Right lobe of liver (tissue), 6 donors: Measurements from ENCODE around the gene TBX10. TPM values are rescaled to one million over a fixed set of nuclear protein-coding genes. Genes with fewer than 3 reads are reported as not detected.
"Not testable (repeated sequence)": the region's sequence is repeated elsewhere in the genome, so short reads cannot be mapped to it uniquely, and the experiment has no call there.

ENCODE experiments used
- ATAC-seq, 4 donors: fragments of 200-7000 bp; cut with Tn5 transposase; one replicate each; pipeline ENCODE4 v1.9.1; 2020; ENCODE audit warnings: mild to moderate bottlenecking in 4 of 4, moderate library complexity in 4 of 4
- DNase-seq, 3 donors: peaks; one replicate each; pipeline ENCODE4 v3.0.0-alpha.2; 2020
- H3K27ac ChIP-seq, 3 donors: fragments of 200-600 bp; one replicate each; pipeline ENCODE4 v1.8.0; 2022
- H3K27me3 ChIP-seq, 2 donors: fragments of 200-600 bp; one replicate each; pipeline ENCODE4 v1.8.0; 2022
- H3K36me3 ChIP-seq, 4 donors: fragments of 200-600 bp; sonication (generic) in 1 of 4; one replicate each; pipeline versions ENCODE4 v1.5.1 to v1.8.0; 2017 to 2022; ENCODE audit warnings: control low read depth in 1 of 4
- H3K4me1 ChIP-seq, 4 donors: fragments of 200-600 bp; sonication (generic) in 1 of 4; one replicate each; pipeline versions ENCODE4 v1.5.1 to v1.8.0; 2017 to 2022; ENCODE audit warnings: control low read depth in 1 of 4
- H3K4me3 ChIP-seq, 3 donors: fragments of 200-600 bp; one replicate each; pipeline ENCODE4 v1.8.0; 2022
- H3K9me3 ChIP-seq, 4 donors: fragments of 200-600 bp; sonication (generic) in 1 of 4; one replicate each; pipeline versions ENCODE4 v1.5.1 to v1.8.0; 2017 to 2022; ENCODE audit warnings: control low read depth in 1 of 4
- POLR2A ChIP-seq: fragments of 450-650 bp; IDR thresholded peaks from one replicate; pipeline ENCODE4 v1.6.1; 2017; ENCODE audit warnings: antibody characterized with exemption, mild to moderate bottlenecking
- WGBS: methylation state at CpG from one replicate; pipeline ENCODE4 v1.1.6; 2018; ENCODE audit warnings: low coverage, low lambda C conversion rate; ENCODE audit not compliant: insufficient coverage; ENCODE audit errors: missing lambda C conversion rate; 5-methylcytosine and 5-hydroxymethylcytosine counted together
- intact Hi-C, 2 donors: fragments of 100-400 bp; cut with DNase I; formaldehyde crosslinking; loops; one replicate each; pipeline versions ENCODE4 v1.11.2 to v1.14.1; 2022
- total RNA-seq, 6 experiments: library from RNA; depleted of rRNA in 2 of 6; stranded (reverse); fragments of >200 nt in 2 of 6; fragmentation: NEBNext Ultra II Directional in 3 of 6; extraction: Animal tissue kit (Norgen Biotek cat#: 25700) in 3 of 6; gene quantifications; one replicate each; pipeline versions ENCODE4 v1.1.0 to v1.2.4, GENCODE V29; 2016 to 2023
- TF ChIP-seq, protein P1 (sequence below), 4 donors: fragments of 200-600 bp in 3 of 4; fragments of 450-650 bp in 1 of 4; IDR thresholded peaks; one replicate each; pipeline versions ENCODE4 v1.5.1 to v1.8.0; 2016 to 2022; ENCODE audit warnings: antibody characterized with exemption in 4 of 4, mild to moderate bottlenecking in 2 of 4
- donor health status: DM: no; HTN: yes; CAD: no.
- donor health status: DM: no; HTN: no; CAD: no.
- donor health status: DM: no; HTN: no; CAD: no.
- donor health status: DM: no; HTN: yes; CAD: no.
- donor health status: DM: no; HTN: yes; CAD: no.

Gene TBX10
- total RNA-seq, 6 experiments from 2014 or later, result 0.24 to 0.49 (median 0.34) TPM; not detected in 1

DNA sequence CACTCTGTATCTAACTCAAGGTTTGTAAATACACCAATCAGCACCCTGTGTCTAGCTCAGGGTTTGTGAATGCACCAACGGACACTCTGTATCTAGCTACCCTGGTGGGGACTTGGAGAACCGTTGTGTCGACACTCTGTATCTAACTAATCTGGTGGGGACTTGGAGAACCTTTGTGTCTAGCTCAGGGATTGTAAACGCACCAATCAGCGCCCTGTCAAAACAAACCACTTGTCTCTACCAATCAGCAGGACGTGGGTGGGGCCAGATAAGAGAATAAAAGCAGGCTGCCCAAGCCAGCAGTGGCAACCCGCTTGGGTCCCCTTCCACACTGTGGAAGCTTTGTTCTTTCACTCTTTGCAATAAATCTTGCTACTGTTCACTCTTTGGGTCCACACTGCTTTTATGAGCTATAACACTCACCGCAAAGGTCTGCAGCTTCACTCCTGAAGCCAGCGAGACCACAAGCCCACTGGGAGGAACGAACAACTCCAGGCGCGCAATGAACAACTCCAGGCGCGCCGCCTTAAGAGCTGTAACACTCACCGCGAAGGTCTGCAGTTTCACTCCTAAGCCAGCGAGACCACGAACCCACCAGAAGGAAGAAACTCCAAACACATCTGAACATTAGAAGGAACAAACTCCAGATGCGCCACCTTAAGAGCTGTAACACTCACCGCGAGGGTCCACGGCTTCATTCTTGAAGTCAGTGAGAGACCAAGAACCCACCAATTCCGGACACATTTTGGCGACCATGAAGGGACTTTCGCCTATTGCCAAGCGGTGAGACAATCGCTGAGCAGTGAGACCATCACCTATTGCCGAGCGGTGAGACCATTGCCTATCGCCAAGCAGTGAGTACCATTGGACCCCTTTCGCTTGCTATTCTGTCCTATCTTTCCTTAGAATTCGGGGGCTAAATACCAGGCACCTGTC, 19.6 kb downstream of the TBX10 start:
- 94% methylated on average over 13 of the region's 33 CpGs for WGBS
- H3K27ac ChIP-seq, intact Hi-C loops, H3K27me3 ChIP-seq, H3K9me3 ChIP-seq, H3K36me3 ChIP-seq, DNase-seq, H3K4me1 ChIP-seq, ATAC-seq, H3K4me3 ChIP-seq: not testable (repeated sequence)

DNA sequence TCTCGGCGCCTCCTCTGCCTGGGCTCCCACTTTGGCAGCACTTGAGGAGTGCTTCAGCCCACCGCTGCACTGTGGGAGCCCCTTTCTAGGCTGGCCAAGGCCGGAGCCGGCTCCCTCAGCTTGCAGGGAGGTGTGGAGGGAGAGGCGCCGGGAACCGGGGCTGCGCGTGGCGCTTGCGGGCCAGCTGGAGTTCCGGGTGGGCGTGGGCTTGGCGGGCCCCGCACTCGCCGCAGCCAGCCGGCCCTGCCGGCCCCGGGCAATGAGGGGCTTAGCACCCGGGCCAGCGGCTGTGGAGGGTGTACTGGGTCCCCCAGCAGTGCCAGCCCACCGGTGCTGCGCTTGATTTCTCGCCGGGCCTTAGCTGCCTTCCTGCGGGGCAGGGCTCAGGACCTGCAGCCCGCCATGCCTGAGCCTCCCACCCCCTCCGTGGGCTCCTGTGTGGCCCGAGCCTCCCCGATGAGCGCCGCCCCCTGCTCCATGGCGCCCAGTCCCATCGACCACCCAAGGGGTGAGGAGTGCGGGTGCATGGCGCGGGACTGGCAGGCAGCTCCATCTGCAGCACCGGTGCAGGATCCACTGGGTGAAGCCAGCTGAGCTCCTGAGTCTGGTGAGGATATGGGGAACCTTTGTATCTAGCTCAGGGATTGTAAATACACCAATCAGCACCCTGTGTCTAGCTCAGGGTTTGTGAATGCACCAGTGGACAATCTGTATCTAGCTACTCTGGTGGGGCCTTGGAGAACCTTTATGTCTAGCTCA, 20.5 kb downstream of the TBX10 start:
- DNase-seq, H3K36me3 ChIP-seq, ATAC-seq, H3K4me1 ChIP-seq, intact Hi-C loops, H3K4me3 ChIP-seq, H3K27ac ChIP-seq, H3K27me3 ChIP-seq, H3K9me3 ChIP-seq: not testable (repeated sequence)
- WGBS, result 80% methylated on average over 3 of the region's 40 CpGs

DNA sequence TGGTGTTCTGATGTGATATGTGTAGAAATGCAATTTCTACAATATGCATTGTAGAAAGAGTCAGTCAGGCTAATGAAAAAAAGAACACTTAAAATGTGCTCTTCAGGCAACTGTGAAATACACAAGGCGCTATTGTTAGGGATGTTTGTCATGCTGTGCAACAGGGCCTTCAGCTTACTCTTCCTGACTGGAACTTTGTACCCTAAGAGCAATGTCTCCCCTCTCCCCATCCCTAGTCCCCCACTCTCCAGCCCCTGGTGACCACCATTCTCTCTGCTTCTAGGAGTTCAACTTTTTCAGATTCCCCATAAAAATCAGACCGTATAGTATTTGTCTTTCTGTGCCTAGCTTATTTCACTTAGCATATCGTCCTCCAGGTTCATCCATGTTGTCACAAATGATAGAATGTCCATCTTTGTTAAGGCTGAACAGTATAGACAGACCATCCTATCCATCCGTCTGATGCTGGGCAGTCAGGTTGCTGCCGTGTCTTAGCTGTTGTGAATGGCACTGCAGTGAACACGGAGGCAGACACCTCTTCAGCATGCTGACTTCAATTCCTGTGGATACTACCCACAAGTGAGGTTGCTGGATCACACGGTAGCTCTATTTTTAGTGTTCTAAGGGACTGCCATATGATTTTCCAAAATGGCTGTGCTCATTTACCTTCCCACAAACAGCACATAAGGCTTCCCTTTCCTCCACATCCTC, 22.2 kb downstream of the TBX10 start:
- ATAC-seq (no peak), DNase-seq (no peak)
- Histone ChIP-seq H3K9me3 (no peaks in the 10 kb centered on the region), H3K36me3 (peaks cover 0 to 1% (median 0%) of the 10 kb centered on the region in 4 donors), H3K4me3 (no peak overlapping the region), H3K27me3 (no peaks in the 10 kb centered on the region), H3K4me1 (peaks cover 0 to 7% (median 0%) of the 10 kb centered on the region in 4 donors), H3K27ac (no peak overlapping the region)
- WGBS, result 82% methylated on average over 6 of the region's 7 CpGs
- intact Hi-C loops, result no loop called here
- TF ChIP-seq, protein P1, sequence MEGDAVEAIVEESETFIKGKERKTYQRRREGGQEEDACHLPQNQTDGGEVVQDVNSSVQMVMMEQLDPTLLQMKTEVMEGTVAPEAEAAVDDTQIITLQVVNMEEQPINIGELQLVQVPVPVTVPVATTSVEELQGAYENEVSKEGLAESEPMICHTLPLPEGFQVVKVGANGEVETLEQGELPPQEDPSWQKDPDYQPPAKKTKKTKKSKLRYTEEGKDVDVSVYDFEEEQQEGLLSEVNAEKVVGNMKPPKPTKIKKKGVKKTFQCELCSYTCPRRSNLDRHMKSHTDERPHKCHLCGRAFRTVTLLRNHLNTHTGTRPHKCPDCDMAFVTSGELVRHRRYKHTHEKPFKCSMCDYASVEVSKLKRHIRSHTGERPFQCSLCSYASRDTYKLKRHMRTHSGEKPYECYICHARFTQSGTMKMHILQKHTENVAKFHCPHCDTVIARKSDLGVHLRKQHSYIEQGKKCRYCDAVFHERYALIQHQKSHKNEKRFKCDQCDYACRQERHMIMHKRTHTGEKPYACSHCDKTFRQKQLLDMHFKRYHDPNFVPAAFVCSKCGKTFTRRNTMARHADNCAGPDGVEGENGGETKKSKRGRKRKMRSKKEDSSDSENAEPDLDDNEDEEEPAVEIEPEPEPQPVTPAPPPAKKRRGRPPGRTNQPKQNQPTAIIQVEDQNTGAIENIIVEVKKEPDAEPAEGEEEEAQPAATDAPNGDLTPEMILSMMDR (IDR thresholded peaks at IDR 0.05), result no peak
- no peak for TF ChIP-seq POLR2A

DNA sequence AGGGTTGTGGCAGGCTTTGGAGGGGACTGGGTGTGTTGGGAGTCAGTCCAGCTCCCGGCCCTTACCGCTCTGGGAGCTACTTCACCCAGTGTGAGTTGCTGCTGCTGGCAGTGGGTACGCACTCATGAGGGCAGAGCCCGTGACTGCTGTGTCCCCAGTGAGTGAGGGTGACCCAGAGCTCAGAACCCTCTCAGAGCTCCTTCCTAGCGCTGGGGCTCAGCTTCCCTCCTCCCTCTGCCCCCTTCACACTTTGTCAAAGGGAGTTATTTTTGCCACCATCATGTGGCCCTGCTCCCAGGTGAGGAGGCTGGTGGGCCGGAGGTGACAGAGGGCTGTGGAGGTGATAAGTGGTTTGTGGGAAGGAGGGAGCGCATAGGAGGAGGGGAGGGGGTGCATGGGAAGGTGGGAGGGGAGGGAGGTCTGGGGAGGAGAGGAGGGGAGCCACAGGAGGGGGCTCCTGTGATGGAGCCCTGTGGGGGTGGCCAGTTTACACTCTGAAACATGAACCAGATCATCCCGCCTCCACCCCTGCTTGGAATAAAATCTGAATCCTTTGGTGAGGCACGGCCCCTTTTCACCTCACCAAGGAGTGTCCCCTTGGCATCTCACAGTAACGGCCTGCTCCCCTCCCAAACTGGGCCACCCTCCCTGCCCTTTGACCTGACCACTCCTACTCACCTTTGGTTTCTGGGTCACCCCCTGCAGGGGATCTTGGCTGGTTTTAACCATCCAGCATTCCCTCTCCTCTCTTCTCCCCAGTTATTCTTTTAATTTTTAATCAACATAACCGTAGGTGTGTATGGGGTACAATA, 22.9 kb downstream of the TBX10 start:
- TF ChIP-seq POLR2A, result no peak
- TF ChIP-seq, protein P1 (IDR thresholded peaks at IDR 0.05), result no peak

More for the DNA sequence above, 22.9 kb downstream of the TBX10 start:
- Histone ChIP-seq H3K4me1 (peaks cover 0 to 7% (median 0%) of the 10 kb centered on the region in 4 donors), H3K27ac (no peak overlapping the region), H3K36me3 (peaks cover 0 to 8% (median 2%) of the 10 kb centered on the region in 4 donors), H3K9me3 (no peaks in the 10 kb centered on the region), H3K4me3 (no peak overlapping the region), H3K27me3 (no peaks in the 10 kb centered on the region)
- peak in 1 of 3 donors; percentile 55 for DNase-seq
- WGBS, result 50% methylated on average over 8 of the region's 11 CpGs
- peak in 1 of 4 donors; percentile 29 for ATAC-seq
- intact Hi-C loops, result no loop called here
